ENCODE results near the gene CDK14. TPM values are rescaled to one million over a fixed set of nuclear protein-coding genes. Genes with fewer than 3 reads are reported as not detected.

The CDK14 gene
- total RNA-seq, 2 experiments from 2014 or later = 0.05 to 0.27 TPM

GRCh38 chr7:90709501-90710465, 113.7 kb downstream of the CDK14 start:
- no peak for DNase-seq
- CTCF ChIA-PET = interaction anchor here (0.7 to 1.5 kb wide), 2 partner anchors 59 to 325 kb away, joined by 3 read pairs; no protein-coding TSS in a partner anchor
- no peaks in the 10 kb centered on the region for H3K9me3 Mint-ChIP-seq
- no peak overlapping the region for H3K4me3 Mint-ChIP-seq
- ATAC-seq = no peak
- TF ChIP-seq CTCF (IDR thresholded peaks at IDR 0.05) = no peak
- no peaks in the 10 kb centered on the region for H3K36me3 Mint-ChIP-seq (ENCODE audit: low read depth)
- intact Hi-C loops (cut with micrococcal nuclease) = no loop called here
- H3K27me3 Mint-ChIP-seq = no peaks in the 10 kb centered on the region
- H3K27ac Mint-ChIP-seq = no peak overlapping the region
- no peaks in the 10 kb centered on the region for H3K4me1 Mint-ChIP-seq (ENCODE audit: low read depth)
- POLR2A ChIA-PET = no interaction called here

GRCh38 chr7:90710466-90710850, 114.3 kb downstream of the CDK14 start:
- ATAC-seq (no peak), DNase-seq (no peak)
- no peaks in the 10 kb centered on the region for H3K27me3 Mint-ChIP-seq
- no peak for TF ChIP-seq CTCF (IDR thresholded peaks at IDR 0.05)
- no peak overlapping the region for H3K27ac Mint-ChIP-seq
- H3K4me3 Mint-ChIP-seq = no peak overlapping the region
- no peaks in the 10 kb centered on the region for H3K9me3 Mint-ChIP-seq
- H3K36me3 Mint-ChIP-seq (ENCODE audit: low read depth) = no peaks in the 10 kb centered on the region
- POLR2A ChIA-PET = no interaction called here
- CTCF ChIA-PET = no interaction called here
- intact Hi-C loops (cut with micrococcal nuclease) = no loop called here
- H3K4me1 Mint-ChIP-seq (ENCODE audit: low read depth) = no peaks in the 10 kb centered on the region

- intact Hi-C loops (cut with micrococcal nuclease) = no loop called here
- no peaks in the 10 kb centered on the region for H3K9me3 Mint-ChIP-seq
- no peak for DNase-seq
- no peaks in the 10 kb centered on the region for H3K36me3 Mint-ChIP-seq (ENCODE audit: low read depth)
- H3K27ac Mint-ChIP-seq = no peak overlapping the region
- TF ChIP-seq CTCF (IDR thresholded peaks at IDR 0.05) = no peak
- no peaks in the 10 kb centered on the region for H3K27me3 Mint-ChIP-seq
- ATAC-seq = no peak
- no peaks in the 10 kb centered on the region for H3K4me1 Mint-ChIP-seq (ENCODE audit: low read depth)
- H3K4me3 Mint-ChIP-seq = no peak overlapping the region
- ChIA-PET POLR2A (no interaction called here), CTCF (no interaction called here)
These were observed 117.5 kb downstream of the CDK14 start for GRCh38 chr7:90713628-90714027.

GRCh38 chr7:90715067-90715466, 118.9 kb downstream of the CDK14 start:
- intact Hi-C loops (cut with micrococcal nuclease) = no loop called here
- no peaks in the 10 kb centered on the region for H3K36me3 Mint-ChIP-seq (ENCODE audit: low read depth)

More at GRCh38 chr7:90715067-90715466, 118.9 kb downstream of the CDK14 start:
- DNase-seq = no peak
- H3K27ac Mint-ChIP-seq = no peak overlapping the region
- H3K27me3 Mint-ChIP-seq = no peaks in the 10 kb centered on the region
- no peaks in the 10 kb centered on the region for H3K9me3 Mint-ChIP-seq
- ATAC-seq = no peak
- no peaks in the 10 kb centered on the region for H3K4me1 Mint-ChIP-seq (ENCODE audit: low read depth)
- ChIA-PET POLR2A (no interaction called here), CTCF (no interaction called here)
- H3K4me3 Mint-ChIP-seq = no peak overlapping the region
- TF ChIP-seq CTCF (IDR thresholded peaks at IDR 0.05) = no peak
